Activated naive CD4-positive, alpha-beta T cell treated with anti-CD3 and anti-CD28 coated beads, Interleukin-2, amount 10 ng/mL, durations not matched to agents 7 days and 5 days (primary cell): ENCODE data around the gene PRSS16.

Experiments used
- CTCF ChIA-PET: fragments of 350-600 bp; sonication (Branson Sonifier 250); formaldehyde crosslinking; loops from one replicate; lab custom pipeline; 2021; ENCODE audit warnings: antibody characterized with exemption; lab: Charles Lee
- DNase-seq: peaks from one replicate; pipeline ENCODE4 v3.0.0-alpha.2; 2020
- H3K27ac Mint-ChIP-seq: one replicate; pipeline ENCODE4 v1.8.0; 2021; ENCODE audit warnings: mild to moderate bottlenecking, moderate library complexity, mixed read lengths
- H3K27me3 Mint-ChIP-seq: one replicate; pipeline ENCODE4 v1.8.0; 2021; ENCODE audit warnings: mild to moderate bottlenecking, mixed read lengths
- H3K36me3 Mint-ChIP-seq: one replicate; pipeline ENCODE4 v1.8.0; 2021; ENCODE audit warnings: mixed read lengths
- H3K4me1 Mint-ChIP-seq: one replicate; pipeline ENCODE4 v1.8.0; 2021; ENCODE audit warnings: mixed read lengths
- H3K4me3 Mint-ChIP-seq: one replicate; pipeline ENCODE4 v1.8.0; 2021; ENCODE audit warnings: mild to moderate bottlenecking, moderate library complexity, mixed read lengths
- H3K9me3 Mint-ChIP-seq: one replicate; pipeline ENCODE4 v1.8.0; 2021; ENCODE audit warnings: mixed read lengths

PRSS16 gene

DNA sequence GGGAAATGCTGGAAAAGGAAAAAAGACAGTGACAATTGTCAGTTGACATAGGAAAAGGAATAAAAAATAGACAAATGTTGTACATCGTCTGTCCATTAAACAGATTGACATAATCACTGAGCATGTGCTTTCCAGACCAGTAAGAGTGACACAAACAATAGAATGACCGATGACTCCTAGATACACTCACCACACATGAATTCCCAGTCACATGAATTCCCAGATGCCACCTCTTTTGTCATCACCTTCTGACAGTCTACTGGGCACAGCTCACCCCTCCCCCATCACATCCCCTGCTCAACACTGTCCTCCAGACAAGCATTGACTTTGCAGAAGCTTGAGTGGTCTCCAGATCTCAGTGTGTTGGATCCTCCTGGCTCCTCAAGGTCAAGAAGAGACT, 38.6 kb downstream of the PRSS16 start:
- CTCF ChIA-PET = no interaction called here
- no peak for DNase-seq
- Mint-ChIP-seq H3K4me1 (peaks cover 2% of the 10 kb centered on the region), H3K27me3 (peaks cover 91% of the 10 kb centered on the region), H3K27ac (no peak overlapping the region), H3K36me3 (peaks cover 22% of the 10 kb centered on the region), H3K4me3 (no peak overlapping the region), H3K9me3 (peaks cover 28% of the 10 kb centered on the region)

DNA sequence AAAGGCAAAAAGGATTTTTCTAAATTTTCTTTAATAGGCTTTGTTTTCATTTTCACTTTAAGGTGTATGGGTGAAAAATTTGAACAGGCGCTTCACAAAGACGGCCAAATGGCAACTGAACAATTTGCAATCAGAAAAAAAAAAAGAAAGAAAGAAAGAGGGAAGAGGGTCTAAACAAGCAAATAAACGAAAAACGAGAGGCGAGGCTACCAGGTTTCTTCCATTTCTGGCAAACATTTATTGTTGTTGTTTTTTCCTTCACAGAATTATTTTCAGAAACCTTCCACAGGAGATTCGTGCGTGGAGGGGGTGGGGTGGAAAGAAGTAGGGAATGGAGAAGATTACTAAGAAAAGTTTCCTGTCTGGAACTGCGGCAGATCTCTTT, 40.2 kb downstream of the PRSS16 start:
- Mint-ChIP-seq H3K4me3 (no peak overlapping the region), H3K27ac (no peak overlapping the region), H3K9me3 (peaks cover 32% of the 10 kb centered on the region), H3K4me1 (peaks cover 2% of the 10 kb centered on the region), H3K27me3 (peaks cover 89% of the 10 kb centered on the region), H3K36me3 (peaks cover 22% of the 10 kb centered on the region)
- CTCF ChIA-PET = no interaction called here
- no peak for DNase-seq

DNA sequence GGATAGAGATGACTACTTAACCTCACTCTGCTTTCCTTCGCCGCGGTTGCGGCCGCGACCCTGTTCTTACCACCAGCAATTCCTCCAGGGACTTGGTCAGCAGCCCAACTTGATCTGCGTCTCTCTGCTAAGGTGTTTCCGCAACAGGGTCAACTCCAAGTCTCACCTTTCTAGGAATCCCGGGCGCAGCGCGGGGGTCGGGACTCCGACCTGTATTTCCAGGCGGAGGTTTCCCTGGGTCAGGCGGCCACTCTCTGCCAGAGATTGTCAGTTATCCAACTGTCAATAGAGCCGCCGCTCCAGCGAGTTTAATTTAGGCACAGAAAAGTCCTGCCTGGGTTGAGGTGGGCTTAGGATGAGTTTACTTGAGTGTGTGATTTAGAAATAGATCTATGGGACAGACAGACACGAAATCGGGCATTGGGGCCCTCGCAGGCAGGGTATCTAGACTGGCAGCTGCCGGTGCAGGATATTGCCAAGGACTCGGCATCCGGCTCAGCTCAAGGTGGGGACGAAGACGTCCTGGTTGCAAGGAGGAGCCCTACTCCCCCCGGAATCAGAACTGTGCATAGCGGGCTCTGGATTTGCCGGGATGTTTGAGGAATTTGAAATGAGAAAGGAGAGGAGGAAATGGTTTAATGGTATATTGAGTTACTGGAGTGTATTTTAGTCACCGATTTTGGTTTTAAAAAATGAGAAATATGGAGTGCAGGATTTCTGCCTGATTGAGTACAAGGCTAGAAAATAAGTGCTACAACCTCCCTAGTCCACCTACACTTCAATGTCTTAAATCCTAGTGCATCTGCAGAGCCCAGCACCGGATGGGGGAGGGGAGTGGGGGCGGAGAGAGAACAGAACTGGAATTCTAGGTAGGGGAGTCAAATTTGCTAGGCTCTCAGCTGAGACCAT, 40.9 kb downstream of the PRSS16 start:
- DNase-seq = no peak
- H3K9me3 Mint-ChIP-seq = peaks cover 30% of the 10 kb centered on the region
- H3K4me3 Mint-ChIP-seq = no peak overlapping the region
- H3K27ac Mint-ChIP-seq = peak overlapping the region; percentile 21
- peaks cover 86% of the 10 kb centered on the region for H3K27me3 Mint-ChIP-seq
- peaks cover 2% of the 10 kb centered on the region for H3K4me1 Mint-ChIP-seq
- CTCF ChIA-PET = no interaction called here
- peaks cover 22% of the 10 kb centered on the region for H3K36me3 Mint-ChIP-seq

DNA sequence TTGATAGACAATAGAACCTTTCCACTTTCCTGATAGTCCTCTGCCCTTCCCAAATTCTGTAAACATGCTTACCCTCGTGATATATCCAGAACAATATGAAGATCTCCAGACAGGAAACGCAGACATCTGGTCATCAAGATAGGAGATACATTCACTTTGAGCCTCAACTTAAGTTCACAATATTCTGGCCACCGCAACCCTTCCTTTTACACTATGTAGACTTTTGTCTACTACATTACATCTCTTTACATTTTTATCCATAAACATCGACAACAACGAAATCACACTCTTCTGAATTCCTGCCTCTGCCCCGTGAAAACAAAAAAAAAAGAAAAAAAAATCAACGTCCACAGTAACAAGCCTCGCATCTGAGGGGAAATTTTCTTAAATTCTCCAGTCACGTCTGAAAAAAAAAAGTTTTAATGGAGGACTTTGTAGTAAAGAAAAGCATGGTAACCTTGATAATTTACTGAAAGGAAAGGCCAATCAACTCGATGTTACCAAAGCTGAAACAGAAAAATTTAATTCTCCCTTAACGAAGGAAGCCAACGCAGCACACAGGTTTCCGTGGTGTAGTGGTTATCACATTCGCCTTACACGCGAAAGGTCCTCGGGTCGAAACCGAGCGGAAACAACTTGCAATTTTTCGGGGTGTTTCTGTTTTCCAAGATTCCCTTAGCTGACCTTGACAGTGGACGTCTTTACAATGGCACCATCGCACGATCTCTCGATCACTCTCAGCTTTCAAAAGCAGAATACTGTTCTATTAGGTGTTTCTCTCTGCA, 42.8 kb downstream of the PRSS16 start:
- Mint-ChIP-seq H3K4me1 (peaks cover 2% of the 10 kb centered on the region), H3K9me3 (peaks cover 32% of the 10 kb centered on the region), H3K4me3 (no peak overlapping the region), H3K36me3 (peaks cover 16% of the 10 kb centered on the region), H3K27ac (peak overlapping the region; percentile 62), H3K27me3 (peaks cover 86% of the 10 kb centered on the region)
- CTCF ChIA-PET = no interaction called here
- DNase-seq = no peak

DNA sequence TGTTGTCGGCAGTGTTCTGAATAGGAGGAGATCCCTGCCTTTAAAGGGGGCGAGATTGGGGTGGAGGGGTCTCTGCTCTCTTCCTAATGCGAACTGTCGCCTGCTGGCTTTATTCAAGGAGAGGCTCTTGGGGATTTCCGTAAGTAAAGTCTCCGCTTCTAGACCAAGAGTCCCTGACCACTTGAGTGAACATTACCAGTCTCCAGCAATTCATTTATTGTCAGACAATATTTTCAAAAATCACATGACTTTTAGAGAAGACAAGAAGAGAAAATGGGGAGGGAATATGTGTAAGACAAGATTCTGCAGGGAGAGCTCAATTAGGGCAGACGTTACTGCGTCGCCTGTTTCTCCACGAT, 43.3 kb downstream of the PRSS16 start:
- Mint-ChIP-seq H3K9me3 (peaks cover 29% of the 10 kb centered on the region), H3K27ac (peak overlapping the region; percentile 62), H3K27me3 (peaks cover 86% of the 10 kb centered on the region), H3K4me1 (peaks cover 2% of the 10 kb centered on the region), H3K36me3 (peaks cover 18% of the 10 kb centered on the region), H3K4me3 (no peak overlapping the region)
- CTCF ChIA-PET = no interaction called here
- DNase-seq = no peak

DNA sequence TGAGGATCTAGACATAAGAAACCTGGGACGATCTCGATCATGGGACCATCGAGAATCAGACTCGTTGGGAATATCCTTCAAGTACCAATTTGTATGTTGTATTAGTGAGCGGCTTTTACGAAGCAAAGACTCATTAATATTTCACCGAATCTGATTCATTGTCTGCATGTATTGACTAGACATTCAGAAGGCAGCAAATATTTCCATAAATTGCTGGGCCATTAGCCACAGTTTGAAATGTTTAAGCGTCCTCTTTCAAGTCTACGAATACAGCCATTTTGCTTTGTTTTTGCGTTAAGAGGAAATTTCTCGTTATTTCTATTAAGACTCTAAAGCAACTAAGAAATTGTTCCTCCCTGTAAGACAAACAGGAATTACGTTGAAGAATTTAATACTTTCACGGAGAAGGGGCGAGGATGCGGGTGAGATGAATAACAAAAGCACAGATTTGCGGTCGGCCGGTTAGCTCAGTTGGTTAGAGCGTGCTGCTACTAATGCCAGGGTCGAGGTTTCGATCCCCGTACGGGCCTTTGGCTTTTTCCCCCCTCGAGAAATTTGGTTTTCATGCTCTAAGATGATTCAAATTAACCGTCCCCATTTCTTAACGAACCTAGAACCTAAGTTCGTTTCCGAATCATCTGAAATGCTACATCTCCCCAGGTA, 46.1 kb downstream of the PRSS16 start:
- Mint-ChIP-seq H3K9me3 (peaks cover 25% of the 10 kb centered on the region), H3K27ac (no peak overlapping the region), H3K4me3 (peak overlapping the region; percentile 8), H3K27me3 (peaks cover 80% of the 10 kb centered on the region), H3K4me1 (no peaks in the 10 kb centered on the region), H3K36me3 (peaks cover 18% of the 10 kb centered on the region)
- CTCF ChIA-PET = no interaction called here
- no peak for DNase-seq

DNA sequence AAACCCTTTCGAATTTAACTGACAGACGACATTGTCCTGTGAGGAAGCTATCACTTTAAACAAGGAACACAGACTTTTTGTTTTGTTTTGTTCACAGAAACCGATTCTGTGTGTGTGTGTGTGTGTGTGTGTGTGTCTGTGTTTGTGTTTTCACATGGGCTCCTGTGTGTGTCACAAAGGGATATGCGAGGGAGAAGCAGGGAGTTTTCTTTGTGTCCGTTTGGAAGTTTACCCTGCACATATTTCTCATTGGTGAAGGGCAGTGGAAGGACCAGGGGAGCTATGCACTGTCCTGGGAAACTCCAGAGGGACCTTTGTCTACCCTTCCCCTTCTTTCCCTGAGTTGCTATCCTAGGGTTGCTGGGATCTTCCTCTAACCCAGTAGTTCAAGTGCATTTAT, 46.9 kb downstream of the PRSS16 start:
- Mint-ChIP-seq H3K27ac (peak overlapping the region; percentile 53), H3K9me3 (peaks cover 25% of the 10 kb centered on the region), H3K36me3 (peaks cover 15% of the 10 kb centered on the region), H3K4me1 (no peaks in the 10 kb centered on the region), H3K27me3 (peaks cover 71% of the 10 kb centered on the region), H3K4me3 (no peak overlapping the region)
- no peak for DNase-seq
- CTCF ChIA-PET = interaction anchor here (0.9 kb wide), 1 partner anchor 321 kb away, joined by 3 read pairs; no protein-coding TSS in a partner anchor

DNA sequence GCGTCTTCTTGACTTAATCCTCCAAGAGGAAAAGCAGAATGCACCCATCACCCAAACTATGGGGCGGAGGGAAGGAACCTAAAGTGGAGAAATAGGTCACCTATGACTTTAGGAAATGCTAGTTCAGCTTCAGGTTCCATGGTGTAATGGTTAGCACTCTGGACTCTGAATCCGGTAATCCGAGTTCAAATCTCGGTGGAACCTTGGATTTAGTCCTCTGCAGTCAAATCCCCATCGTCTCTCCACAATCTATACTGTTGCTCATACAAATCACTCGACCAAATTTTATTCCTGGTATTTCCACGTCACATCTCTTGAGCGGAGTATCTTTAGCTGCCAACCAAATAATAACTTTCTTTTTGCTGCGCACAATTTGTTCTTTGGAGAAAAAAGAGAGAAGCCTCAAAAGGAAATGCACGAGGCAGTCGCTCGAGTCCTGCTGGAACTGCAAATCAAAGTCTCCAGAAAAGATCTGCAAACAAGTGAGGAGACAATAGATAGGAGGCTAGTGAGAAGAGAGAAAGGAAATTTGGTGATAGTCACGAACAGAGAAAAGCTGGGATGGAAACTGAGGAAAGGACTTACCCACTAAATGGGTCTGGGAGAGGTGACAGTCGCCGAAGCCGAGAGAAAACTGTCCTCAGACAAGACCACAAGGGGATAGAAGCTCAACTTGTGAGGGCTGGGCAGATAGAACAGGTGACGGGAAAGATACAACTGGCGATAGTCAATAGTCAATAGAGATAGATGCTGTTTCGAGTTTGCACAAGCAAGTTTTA, 48.0 kb downstream of the PRSS16 start:
- peaks cover 22% of the 10 kb centered on the region for H3K9me3 Mint-ChIP-seq
- H3K27me3 Mint-ChIP-seq = peaks cover 64% of the 10 kb centered on the region
- H3K4me3 Mint-ChIP-seq = peak overlapping the region; percentile 16
- H3K27ac Mint-ChIP-seq = peak overlapping the region; percentile 1
- CTCF ChIA-PET = interaction anchor here (0.9 kb wide), 1 partner anchor 79 kb away, joined by 3 read pairs; no protein-coding TSS in a partner anchor
- H3K36me3 Mint-ChIP-seq = peaks cover 12% of the 10 kb centered on the region
- H3K4me1 Mint-ChIP-seq = no peaks in the 10 kb centered on the region
- DNase-seq = no peak

DNA sequence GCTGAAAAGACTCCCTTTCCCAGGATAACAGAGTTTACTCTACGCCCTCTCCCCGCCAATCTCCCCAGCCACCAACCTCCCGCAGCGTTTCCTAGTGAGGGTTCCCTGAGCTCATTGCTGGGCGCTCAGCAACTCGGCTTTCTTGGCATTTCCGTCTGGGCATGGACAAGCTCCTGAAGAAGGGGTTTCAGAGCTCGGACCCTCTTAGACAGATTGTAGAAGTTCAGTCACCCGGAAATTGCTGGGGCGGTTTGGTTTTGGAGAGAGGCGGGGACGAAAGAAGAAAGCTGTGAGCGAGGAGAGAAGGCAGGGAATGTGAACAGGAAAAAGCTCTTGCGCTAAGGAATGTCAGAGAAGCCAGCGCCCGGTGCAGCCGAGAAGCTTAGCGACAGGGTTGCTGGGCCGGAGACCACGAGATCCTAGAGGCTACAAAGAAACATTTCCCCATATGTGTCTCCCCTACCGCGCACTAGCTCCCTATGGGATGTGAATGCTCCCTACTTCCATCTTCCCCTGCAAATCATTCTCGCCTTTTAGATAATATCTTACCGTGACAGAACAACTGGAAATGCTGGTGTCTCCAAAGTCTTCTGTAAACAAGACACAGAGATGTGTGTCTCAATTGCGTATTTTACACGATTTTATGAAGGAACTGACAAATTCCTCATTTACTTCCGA, 48.7 kb downstream of the PRSS16 start:
- CTCF ChIA-PET = interaction anchor here (0.9 kb wide), 1 partner anchor 80 kb away, joined by 3 read pairs; no protein-coding TSS in a partner anchor
- no peak for DNase-seq
- H3K27ac Mint-ChIP-seq = peak overlapping the region; percentile 58
- H3K9me3 Mint-ChIP-seq = peaks cover 19% of the 10 kb centered on the region
- H3K4me1 Mint-ChIP-seq = no peaks in the 10 kb centered on the region
- H3K36me3 Mint-ChIP-seq = peaks cover 8% of the 10 kb centered on the region
- H3K4me3 Mint-ChIP-seq = no peak overlapping the region
- peaks cover 57% of the 10 kb centered on the region for H3K27me3 Mint-ChIP-seq

DNA sequence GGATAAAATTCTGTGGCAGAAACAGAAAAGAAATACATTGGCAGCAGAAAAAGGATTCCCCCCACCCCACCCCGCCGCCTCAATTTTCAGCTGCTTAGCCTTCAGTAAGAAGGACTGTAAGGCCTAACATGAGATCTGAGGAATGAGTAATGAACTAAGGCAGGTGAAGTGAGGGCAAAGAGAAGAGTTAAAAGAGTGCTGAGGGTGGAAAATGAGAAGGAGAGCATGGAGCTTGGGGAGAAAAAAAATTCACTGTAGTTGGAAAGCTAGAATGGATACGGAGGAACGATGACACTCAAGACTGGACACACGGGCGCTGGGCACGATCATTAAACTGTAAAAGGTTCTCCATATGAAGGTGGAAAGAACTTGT, 50.0 kb downstream of the PRSS16 start:
- peaks cover 13% of the 10 kb centered on the region for H3K9me3 Mint-ChIP-seq

DNA sequence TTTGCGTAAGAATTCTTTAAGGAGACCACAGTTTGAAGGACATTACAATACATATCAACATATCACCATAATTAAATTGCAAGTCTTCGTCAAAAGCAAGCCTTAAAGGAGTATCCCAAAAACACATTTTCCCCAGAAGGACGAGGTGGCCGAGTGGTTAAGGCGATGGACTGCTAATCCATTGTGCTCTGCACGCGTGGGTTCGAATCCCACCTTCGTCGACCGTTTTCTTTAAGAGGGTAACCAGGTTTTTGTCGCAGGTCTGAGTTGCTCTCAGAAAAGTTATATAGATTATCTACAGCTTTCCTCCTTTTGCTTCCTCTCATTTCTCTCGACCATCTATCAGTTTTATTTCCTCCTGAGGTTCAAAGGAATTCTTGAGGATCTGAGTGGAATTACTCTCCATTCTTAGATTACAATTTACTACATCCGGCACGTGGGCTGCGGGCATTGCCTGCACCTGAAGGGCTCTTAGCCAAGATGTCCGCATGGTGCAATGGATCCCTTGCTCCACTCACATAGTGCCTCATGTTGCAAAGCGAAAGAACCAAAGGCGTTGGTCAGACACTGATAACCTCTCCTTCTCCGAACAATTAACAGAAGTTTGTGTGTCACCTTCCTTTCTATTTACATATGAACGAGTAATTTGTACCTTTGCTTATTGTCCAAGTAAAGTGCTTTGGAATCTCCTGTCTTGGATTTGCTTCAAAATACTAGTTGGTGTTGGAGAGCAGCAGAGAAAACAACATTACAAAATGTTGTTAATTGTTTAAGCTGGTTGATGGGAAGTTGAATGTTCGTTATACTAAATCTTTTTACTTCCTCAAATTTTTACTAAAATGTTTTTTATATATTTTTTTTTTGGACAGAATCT, 50.6 kb downstream of the PRSS16 start:
- DNase-seq = no peak
- H3K36me3 Mint-ChIP-seq = peaks cover 10% of the 10 kb centered on the region
- H3K4me1 Mint-ChIP-seq = no peaks in the 10 kb centered on the region
- CTCF ChIA-PET = no interaction called here
- peak overlapping the region; percentile 68 for H3K27ac Mint-ChIP-seq
- peaks cover 65% of the 10 kb centered on the region for H3K27me3 Mint-ChIP-seq
- H3K9me3 Mint-ChIP-seq = peaks cover 16% of the 10 kb centered on the region
- H3K4me3 Mint-ChIP-seq = no peak overlapping the region

More for the DNA sequence above, 50.0 kb downstream of the PRSS16 start:
- peaks cover 8% of the 10 kb centered on the region for H3K36me3 Mint-ChIP-seq
- H3K4me3 Mint-ChIP-seq = no peak overlapping the region
- no peak for DNase-seq
- CTCF ChIA-PET = no interaction called here
- peak overlapping the region; percentile 68 for H3K27ac Mint-ChIP-seq
- no peaks in the 10 kb centered on the region for H3K4me1 Mint-ChIP-seq
- H3K27me3 Mint-ChIP-seq = peaks cover 59% of the 10 kb centered on the region

DNA sequence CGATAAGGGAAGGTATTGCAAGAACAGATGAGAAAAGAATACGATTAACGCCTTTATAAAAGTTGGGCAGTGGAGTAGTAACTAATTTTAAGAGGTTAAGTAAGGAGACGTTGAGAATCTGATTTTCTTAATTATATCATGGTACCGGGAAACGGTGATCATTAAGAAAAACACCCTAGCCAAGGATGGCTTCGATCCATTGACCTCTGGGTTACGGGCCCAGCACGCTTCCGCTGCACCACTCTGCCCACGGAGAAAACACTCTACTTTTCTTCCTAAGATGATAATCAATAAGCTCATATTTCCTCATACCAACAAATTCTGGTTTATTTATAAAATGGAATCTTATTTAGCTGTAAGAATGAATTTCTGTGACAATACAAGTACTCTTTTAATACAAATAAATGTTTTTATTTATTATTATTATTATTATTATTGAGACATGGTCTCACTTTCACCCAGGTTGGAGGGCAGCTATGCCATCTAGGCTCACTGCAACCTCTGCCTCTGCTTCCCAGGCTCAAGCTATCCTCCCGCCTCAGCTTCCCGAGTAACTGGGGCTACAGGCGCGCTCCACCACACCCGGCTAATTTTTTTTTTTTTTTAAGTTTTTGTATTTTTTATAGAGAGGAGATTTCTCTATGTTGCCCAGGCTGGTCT, 56.2 kb downstream of the PRSS16 start:
- no peaks in the 10 kb centered on the region for H3K4me1 Mint-ChIP-seq
- CTCF ChIA-PET = interaction anchor here (0.6 to 1.3 kb wide), 2 partner anchors 9 to 192 kb away, joined by 4 to 5 read pairs; no protein-coding TSS in a partner anchor
- H3K9me3 Mint-ChIP-seq = peaks cover 6% of the 10 kb centered on the region
- DNase-seq = no peak
- H3K27ac Mint-ChIP-seq = no peak overlapping the region
- peaks cover 2% of the 10 kb centered on the region for H3K36me3 Mint-ChIP-seq
- H3K27me3 Mint-ChIP-seq = peaks cover 51% of the 10 kb centered on the region
- H3K4me3 Mint-ChIP-seq = no peak overlapping the region
